Stimulated activated CD8-positive, alpha-beta memory T cell treated with anti-CD3 and anti-CD28 coated beads, Interleukin-7, amount 100 ng/mL, for 24 hours (primary cell): ENCODE measurements around the gene IFNA10.
"Not testable (repeated sequence)": the region's sequence is repeated elsewhere in the genome, so short reads cannot be mapped to it uniquely, and the experiment has no call there.

Experiments used
- DNase-seq: peaks from one replicate; pipeline ENCODE4 v3.0.0-alpha.2; 2020; ENCODE audit warnings: low read depth

The IFNA10 gene

DNA sequence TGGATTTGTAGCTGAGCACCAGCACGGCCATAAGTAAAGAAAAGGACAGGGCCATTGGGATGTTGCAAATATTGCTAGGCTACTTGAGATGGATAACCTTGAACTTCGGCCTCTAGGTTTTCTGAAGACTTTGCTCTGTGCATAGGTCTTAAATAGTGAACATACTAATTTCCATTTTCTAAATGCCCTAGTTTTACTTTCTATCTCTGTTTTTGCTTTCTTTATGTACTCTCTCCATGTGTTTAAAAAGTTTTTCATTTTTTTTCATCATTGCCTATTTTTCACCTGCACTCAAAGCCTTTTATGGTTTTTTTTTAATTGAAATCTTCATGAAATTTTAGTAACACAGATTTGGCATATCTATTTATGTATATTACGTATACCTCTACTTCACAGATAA is at the start of gene IFNA10:
Gene IFNA10, minus strand, starts transcription at position 101 of the 400 bp plus-strand sequence. Its CDS starts 46 bp downstream, at position 55.
- DNase-seq = not testable (repeated sequence)

DNA sequence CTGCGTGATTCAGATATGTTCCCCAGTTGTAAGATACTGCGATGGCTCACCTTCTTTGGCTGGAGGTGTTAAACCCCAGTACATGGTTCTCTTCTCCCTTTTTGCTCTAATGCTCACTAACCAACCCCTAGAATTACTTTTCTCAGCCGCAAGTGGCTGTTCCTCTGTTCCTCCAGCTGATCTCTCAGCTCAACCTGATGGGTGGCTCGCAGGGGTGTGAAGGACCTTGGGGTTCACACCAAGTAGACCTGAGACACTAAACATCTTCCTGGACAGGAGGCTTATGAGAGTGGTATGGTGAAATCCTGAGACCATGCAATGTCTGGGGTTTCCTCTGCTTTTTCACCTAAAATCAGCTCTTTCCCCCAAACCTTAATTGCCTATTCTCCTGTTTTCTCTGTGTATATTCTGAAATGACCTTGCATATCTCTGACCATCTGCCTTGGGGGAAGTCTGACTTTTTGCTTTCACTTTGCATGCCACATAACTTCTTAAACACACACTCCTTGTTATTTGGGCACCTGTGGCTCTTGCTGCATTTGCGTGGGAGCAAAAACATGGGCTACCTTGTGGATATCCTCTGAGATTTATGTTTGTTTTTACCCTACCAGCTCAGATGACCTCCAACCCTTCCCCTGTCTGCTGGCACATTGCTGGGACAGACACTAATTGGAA is 48.7 kb upstream of the IFNA10 start:
- no peak for DNase-seq

DNA sequence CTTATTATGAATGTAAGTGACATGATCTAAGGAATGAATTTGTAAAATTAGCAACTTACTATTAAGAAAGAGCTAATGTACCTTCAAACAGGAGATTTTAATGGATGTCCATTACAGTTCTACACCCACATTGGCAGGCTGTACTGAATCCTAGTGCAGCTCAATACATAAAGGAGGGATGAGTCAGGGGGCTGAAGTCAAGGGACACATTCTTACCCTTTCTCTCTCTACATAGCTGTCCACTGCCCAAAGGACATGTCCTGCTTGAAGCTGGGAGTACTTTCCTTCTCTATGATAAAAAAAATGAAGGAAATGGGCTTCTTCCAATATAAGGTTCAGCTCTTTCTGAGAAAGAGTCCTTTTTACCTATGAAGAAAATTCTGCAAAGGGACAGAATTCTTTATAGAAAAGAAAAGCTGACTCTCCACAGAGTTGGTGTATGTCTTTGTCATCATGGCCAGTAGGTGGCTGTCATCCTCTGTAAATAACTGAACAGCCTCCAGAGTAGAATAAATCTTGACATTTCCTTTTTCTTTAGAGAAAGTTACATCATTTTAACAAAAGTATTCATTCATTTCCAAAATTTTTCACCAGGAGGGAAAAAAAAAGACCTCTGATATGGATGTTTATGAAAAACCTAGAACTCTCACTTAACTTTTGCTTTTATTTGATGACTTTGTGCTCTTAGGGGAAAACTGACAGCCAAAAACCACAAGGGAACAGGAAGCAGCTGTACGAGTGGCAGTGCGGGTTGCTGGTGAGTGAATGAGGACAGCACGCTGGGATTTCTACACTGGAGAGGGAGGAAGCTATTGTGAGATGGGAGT is 46.0 kb upstream of the IFNA10 start:
- DNase-seq = no peak

- no peak for DNase-seq
Measured at GRCh38 chr9:21251638-21252037, 44.7 kb upstream of the IFNA10 start.

DNA sequence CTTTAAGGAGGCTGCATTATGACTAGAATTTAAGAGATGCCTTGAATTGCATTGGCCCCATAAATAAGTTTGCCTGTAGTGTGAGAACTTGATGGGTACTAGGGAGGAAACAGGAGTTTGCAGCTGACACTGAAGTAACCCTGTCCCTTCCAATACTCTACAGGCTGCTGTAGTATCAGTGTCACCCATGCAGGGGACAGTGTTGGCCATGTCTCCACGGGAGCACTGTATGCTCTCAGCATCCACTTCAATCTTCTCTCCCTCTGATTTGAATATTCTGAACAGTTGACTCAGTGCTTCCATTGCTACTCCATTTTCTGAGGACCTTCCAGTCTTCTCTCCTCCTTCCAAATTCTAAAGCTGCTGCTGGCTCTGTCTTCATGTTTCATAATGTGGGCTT is 44.2 kb upstream of the IFNA10 start:
- no peak for DNase-seq

GRCh38 chr9:21244836-21245235 is 37.9 kb upstream of the IFNA10 start:
- DNase-seq = no peak

DNA sequence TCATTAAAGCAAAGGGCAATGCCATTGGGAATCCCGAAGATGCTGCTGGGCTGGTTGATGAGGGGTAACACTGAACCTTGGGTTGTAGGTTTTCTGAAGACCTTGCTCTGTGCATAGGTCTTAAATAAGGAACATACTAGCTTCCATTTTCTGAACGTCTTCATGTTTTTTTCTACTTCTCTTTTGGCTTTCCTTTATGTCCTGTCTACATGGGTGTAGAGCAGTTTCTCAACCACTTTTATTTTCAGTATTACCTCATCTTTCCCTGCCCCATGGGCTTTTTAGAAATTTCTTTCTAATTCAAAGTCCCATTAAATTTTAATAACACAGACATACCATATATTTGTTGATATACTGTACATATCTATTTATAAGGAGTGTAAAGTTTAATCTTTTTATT is 33.0 kb upstream of the IFNA10 start, which contains the start of gene IFNA14:
Gene IFNA14, minus strand, starts transcription at position 95 of the 400 bp plus-strand sequence. Its CDS starts 70 bp downstream, at position 25.
- no peak for DNase-seq

- DNase-seq = not testable (repeated sequence)
Measured at GRCh38 chr9:21236360-21236714, 29.4 kb upstream of the IFNA10 start.

DNA sequence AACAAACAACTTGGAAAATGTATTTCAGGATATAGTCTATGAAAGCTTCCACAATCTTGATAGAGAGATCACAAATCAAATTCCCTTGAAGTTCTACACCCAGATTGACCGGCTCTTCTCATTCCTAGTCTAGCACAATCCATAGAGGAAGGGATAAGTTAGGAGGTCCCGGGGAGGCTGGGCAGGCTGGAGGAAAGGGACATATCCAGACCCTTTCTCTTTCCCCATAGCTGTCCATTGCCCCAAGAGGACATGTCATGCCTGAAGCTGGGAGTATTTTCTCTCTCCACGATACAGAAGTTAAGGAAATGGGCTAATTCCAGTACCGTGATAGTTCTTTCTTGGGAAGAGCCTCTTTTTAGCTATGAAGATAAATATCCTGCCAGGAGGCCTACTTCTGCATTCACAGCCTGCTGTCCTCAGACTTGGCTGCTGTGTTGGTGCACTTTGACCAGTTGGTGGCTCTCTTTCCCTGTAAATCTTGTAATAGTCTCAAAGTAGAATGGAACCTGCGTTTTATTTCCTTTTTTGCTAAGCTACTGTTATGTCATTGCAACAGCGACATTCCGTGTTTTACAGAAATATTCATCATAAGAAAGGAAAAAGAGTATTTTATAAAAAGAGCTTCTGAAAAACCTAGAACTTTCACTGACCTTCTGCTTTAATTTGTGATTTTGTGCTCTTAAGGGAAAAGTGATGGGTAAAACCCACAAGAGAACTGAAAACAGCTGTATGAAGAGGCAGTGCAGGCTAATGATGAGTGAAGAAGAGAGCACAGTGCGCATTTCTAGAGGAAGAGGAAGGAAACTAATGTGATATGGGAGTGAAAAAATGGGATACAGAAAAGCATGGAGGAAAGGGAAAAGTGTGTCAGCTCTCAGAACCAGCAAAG is 28.8 kb upstream of the IFNA10 start:
- not testable (repeated sequence) for DNase-seq

DNA sequence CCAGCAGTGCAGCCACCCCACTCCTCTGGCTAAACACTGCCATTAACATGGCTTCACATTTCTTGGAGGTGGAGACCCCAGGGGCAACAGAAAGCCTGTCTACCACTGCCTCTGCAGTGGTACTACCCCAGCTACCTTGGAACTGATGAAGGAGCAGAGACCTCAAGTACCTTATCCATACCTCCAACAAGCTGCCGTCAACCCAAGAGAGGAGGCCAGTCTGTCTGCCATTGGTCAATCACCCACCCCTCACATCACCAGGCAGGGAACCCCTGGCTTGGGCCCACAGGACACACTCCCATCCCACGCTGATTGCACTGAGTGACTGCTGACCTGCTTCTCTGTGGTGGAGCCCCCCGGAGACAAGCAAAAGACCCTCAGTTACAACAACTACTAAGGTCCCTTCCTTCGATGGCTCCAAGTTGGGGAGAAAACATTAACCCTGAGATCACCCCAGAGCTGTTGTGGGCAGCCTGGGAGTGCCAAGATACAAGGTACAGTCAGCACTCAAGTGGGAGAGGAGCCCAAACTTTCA is 27.3 kb upstream of the IFNA10 start:
- no peak for DNase-seq

GRCh38 chr9:21233258-21233657 is 26.3 kb upstream of the IFNA10 start:
- no peak for DNase-seq

GRCh38 chr9:21228122-21228521 is 21.2 kb upstream of the IFNA10 start, which contains the start of gene IFNA17:
TSS of gene IFNA17 (minus strand) at chr9:21228222. CDS start at chr9:21228173, 49 bp downstream.
- no peak for DNase-seq

DNA sequence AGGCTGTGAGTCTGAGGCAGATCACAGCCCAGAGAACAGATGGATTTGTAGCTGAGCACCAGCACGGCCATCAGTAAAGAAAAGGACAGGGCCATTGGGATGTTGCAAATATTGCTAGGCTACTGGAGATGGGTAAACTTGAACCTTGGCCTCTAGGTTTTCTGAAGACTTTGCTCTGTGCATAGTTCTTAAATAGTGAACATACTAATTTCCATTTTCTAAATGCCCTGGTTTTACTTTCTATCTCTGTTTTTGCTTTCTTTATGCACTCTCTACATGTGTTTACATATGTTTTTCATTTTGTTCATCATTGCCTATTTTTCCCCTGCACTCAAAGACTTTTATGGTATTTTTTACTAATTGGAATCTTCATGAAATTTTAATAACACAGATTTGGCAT is 10.3 kb upstream of the IFNA10 start, which contains the start of gene IFNA16:
Gene IFNA16, minus strand, starts transcription at position 101 of the 400 bp plus-strand sequence. Its CDS starts 6 bp downstream, at position 95.
- DNase-seq = not testable (repeated sequence)

DNA sequence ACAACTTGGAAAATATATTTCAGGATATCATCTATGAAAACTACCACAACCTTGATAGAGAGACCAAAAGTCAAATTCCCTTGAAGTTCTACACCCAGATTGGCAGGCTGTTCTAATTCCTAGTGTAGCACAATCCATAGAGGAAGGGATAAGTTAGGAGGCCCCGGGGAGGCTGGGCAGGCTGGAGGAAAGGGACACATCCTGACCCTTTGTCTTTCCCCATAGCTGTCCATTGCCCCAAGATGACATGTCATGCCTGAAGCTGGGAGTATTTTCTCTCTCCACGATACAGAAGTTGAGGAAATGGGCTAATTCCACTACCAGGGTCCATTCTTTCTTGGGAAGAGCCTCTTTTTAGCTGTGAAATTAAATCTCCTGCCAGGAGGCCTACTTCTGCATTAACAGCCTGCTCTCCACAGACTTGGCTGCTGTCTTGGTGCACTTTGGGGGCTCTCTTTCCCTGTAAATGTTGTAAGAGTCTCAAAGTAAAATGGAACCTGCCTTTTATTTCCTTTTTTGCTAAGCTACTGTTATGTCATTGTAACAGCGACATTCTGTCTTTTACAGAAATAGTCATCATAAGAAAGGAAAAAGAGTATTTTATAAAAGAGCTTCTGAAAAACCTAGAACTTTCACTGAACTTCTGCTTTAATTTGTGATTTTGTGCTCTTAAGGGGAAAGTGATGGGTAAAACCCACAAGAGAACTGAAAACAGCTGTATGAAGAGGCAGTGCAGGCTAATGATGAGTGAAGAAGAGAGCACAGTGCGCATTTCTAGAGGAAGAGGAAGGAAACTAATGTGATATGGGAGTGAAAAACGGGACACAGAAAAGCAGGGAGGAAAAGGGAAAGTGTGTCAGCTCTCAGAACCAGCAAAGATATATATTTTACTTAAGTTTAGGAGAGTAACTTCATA is 6.7 kb upstream of the IFNA10 start:
- DNase-seq = not testable (repeated sequence)

- not testable (repeated sequence) for DNase-seq
Measured at GRCh38 chr9:21212160-21212559, 5.2 kb upstream of the IFNA10 start.

DNA sequence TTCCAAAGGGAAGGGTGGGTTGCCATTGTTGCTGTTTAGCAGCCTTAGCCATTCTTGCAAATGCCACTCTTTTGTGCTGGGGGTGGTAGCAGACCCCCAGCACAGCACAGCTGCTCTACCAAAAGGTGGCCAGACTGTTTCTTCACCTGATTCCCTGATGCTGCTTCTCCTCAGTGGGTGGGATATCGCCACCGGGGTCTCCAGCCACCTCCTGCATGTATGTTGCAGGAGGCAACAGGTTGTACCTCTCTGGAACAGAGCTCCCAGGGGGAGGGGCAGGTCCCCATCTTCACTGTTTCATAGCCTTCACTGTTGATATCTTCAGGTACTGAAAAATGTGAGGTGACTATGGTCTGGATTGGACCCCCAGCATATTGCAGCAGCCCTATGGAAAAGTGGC is 3.8 kb upstream of the IFNA10 start:
- not testable (repeated sequence) for DNase-seq

DNA sequence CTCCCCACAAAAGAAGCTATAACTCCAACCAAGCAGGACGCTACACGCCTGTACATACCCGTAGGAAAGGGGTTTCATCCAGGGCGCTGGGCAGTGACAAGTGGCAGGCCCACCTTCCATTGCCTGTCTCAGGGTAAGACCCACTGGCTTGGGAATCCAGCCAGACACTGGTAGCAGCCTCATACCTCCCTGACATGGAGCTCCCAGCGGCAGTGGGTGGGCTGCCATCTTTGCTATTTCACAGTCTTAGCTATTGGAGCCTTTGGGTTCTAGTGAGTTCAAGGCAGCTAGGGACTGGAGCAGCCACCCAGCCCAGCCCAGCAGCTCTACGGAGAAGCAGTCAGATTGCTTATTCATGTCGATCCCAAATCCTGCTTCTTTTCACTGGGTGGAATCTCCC is 3.4 kb upstream of the IFNA10 start:
- no peak for DNase-seq

GRCh38 chr9:21205204-21205603 is 1.7 kb downstream of the IFNA10 start:
- DNase-seq = no peak

DNA sequence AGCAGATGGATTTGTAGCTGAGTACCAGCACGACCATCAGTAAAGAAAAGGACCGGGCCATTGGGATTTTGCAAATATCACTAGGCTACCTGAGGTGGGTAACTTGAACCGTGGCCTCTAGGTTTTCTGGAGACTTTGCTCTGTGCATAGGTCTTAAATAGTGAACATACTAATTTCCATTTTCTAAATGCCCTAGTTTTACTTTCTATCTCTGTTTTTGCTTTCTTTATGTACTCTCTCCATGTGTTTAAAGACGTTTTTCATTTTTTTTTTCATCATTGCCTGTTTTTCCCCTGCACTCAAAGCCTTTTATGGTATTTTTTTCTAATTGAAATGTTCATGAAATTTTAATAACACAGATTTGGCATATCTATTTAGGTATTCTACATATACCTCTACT is 4.8 kb downstream of the IFNA10 start, which contains the start of gene IFNA7:
Gene IFNA7, minus strand, starts transcription at position 101 of the 400 bp plus-strand sequence. Its CDS starts 40 bp downstream, at position 61.
- DNase-seq = not testable (repeated sequence)
